Stomach smooth muscle (tissue), 2 donors: ENCODE data around the gene GLI1.
"Not testable (repeated sequence)": the region's sequence is repeated elsewhere in the genome, so short reads cannot be mapped to it uniquely, and the experiment has no call there.

ENCODE experiments used
- H3K27ac ChIP-seq: one replicate; pipeline ENCODE4 v1.7.0; 2013; ENCODE audit warnings: mild to moderate bottlenecking, low read length, inconsistent platforms
- H3K27me3 ChIP-seq, 2 donors: one replicate each; pipeline ENCODE4 v1.7.0; 2013; ENCODE audit warnings: low read length in 2 of 2; ENCODE audit not compliant: insufficient read depth in 2 of 2, control insufficient read depth in 1 of 2
- H3K36me3 ChIP-seq, 2 donors: one replicate each; pipeline ENCODE4 v1.7.0; 2013; ENCODE audit warnings: low read length in 2 of 2; ENCODE audit not compliant: control insufficient read depth in 2 of 2, insufficient read depth in 2 of 2
- H3K4me1 ChIP-seq: one replicate; pipeline ENCODE4 v1.7.0; 2013; ENCODE audit warnings: low read length; ENCODE audit not compliant: control insufficient read depth, insufficient read depth
- H3K4me3 ChIP-seq, 2 donors: one replicate each; pipeline ENCODE4 v1.7.0; 2013; ENCODE audit warnings: low read length in 2 of 2
- H3K9ac ChIP-seq, 2 donors: one replicate each; pipeline ENCODE4 v1.7.0; 2013; ENCODE audit warnings: low read length in 2 of 2, mild to moderate bottlenecking in 1 of 2
- H3K9me3 ChIP-seq, 2 donors: one replicate each; pipeline ENCODE4 v1.7.0; 2013; ENCODE audit warnings: low read length in 2 of 2; ENCODE audit not compliant: control insufficient read depth in 2 of 2
- donor health status: healthy.
- donor health status: Pancreatic carcinoma.

The GLI1 gene

GRCh38 chr12:57498571-57498970 lies 39.0 kb downstream of the GLI1 start:
- Histone ChIP-seq H3K27me3 (no peaks in the 10 kb centered on the region), H3K4me1 (no peaks in the 10 kb centered on the region), H3K36me3 (peaks cover 35 to 37% of the 10 kb centered on the region in 2 donors), H3K27ac (no peak overlapping the region), H3K9ac (no peak overlapping the region), H3K4me3 (no peak overlapping the region), H3K9me3 (no peaks in the 10 kb centered on the region)

GRCh38 chr12:57500213-57500612 lies 40.6 kb downstream of the GLI1 start:
- no peaks in the 10 kb centered on the region for H3K27me3 ChIP-seq
- H3K9me3 ChIP-seq, result no peaks in the 10 kb centered on the region
- no peak overlapping the region for H3K9ac ChIP-seq
- peaks cover 44 to 47% of the 10 kb centered on the region in 2 donors for H3K36me3 ChIP-seq
- no peak overlapping the region for H3K4me3 ChIP-seq
- no peak overlapping the region for H3K27ac ChIP-seq
- no peaks in the 10 kb centered on the region for H3K4me1 ChIP-seq

- H3K9ac ChIP-seq, H3K9me3 ChIP-seq, H3K27ac ChIP-seq, H3K4me3 ChIP-seq, H3K4me1 ChIP-seq, H3K27me3 ChIP-seq: not testable (repeated sequence)
- H3K36me3 ChIP-seq, result peaks cover 46 to 55% of the 10 kb centered on the region in 2 donors
Measured at GRCh38 chr12:57502311-57502969, 42.9 kb downstream of the GLI1 start.

GRCh38 chr12:57506541-57506940 lies 47.0 kb downstream of the GLI1 start:
- H3K4me3 ChIP-seq, H3K27ac ChIP-seq, H3K9ac ChIP-seq, H3K27me3 ChIP-seq, H3K4me1 ChIP-seq, H3K9me3 ChIP-seq: not testable (repeated sequence)
- H3K36me3 ChIP-seq, result peaks cover 22 to 34% of the 10 kb centered on the region in 2 donors

GRCh38 chr12:57507796-57508195 lies 48.2 kb downstream of the GLI1 start:
- H3K9me3 ChIP-seq, H3K4me1 ChIP-seq, H3K4me3 ChIP-seq, H3K27me3 ChIP-seq, H3K27ac ChIP-seq, H3K9ac ChIP-seq: not testable (repeated sequence)
- H3K36me3 ChIP-seq, result peaks cover 28 to 43% of the 10 kb centered on the region in 2 donors

- Histone ChIP-seq H3K9me3 (no peaks in the 10 kb centered on the region), H3K27me3 (no peaks in the 10 kb centered on the region), H3K27ac (no peak overlapping the region), H3K4me3 (no peak overlapping the region), H3K36me3 (peaks cover 40 to 49% of the 10 kb centered on the region in 2 donors), H3K9ac (no peak overlapping the region), H3K4me1 (no peaks in the 10 kb centered on the region)
Measured at GRCh38 chr12:57511161-57511560, 51.6 kb downstream of the GLI1 start.

GRCh38 chr12:57511588-57512325 lies 52.2 kb downstream of the GLI1 start:
- no peak overlapping the region for H3K9ac ChIP-seq
- H3K36me3 ChIP-seq, result peaks cover 43 to 50% of the 10 kb centered on the region in 2 donors
- no peaks in the 10 kb centered on the region for H3K9me3 ChIP-seq
- H3K4me1 ChIP-seq, result no peaks in the 10 kb centered on the region
- H3K27me3 ChIP-seq, result no peaks in the 10 kb centered on the region
- H3K27ac ChIP-seq, result no peak overlapping the region
- H3K4me3 ChIP-seq, result no peak overlapping the region

- Histone ChIP-seq H3K27me3 (no peaks in the 10 kb centered on the region), H3K9ac (no peak overlapping the region), H3K36me3 (peaks cover 48 to 56% of the 10 kb centered on the region in 2 donors), H3K9me3 (no peaks in the 10 kb centered on the region), H3K27ac (no peak overlapping the region), H3K4me3 (no peak overlapping the region), H3K4me1 (peaks cover 8% of the 10 kb centered on the region)
Measured at GRCh38 chr12:57512665-57513064, 53.1 kb downstream of the GLI1 start.

- peaks cover 14% of the 10 kb centered on the region for H3K4me1 ChIP-seq
- no peaks in the 10 kb centered on the region for H3K9me3 ChIP-seq
- no peak overlapping the region for H3K27ac ChIP-seq
- H3K4me3 ChIP-seq, result no peak overlapping the region
- peaks cover 48 to 56% of the 10 kb centered on the region in 2 donors for H3K36me3 ChIP-seq
- H3K27me3 ChIP-seq, result no peaks in the 10 kb centered on the region
- no peak overlapping the region for H3K9ac ChIP-seq
Measured at GRCh38 chr12:57513266-57513665, 53.7 kb downstream of the GLI1 start.

GRCh38 chr12:57513677-57514076 lies 54.1 kb downstream of the GLI1 start:
- H3K4me1 ChIP-seq, result peaks cover 18% of the 10 kb centered on the region
- H3K4me3 ChIP-seq, H3K27ac ChIP-seq: not testable (repeated sequence)

GRCh38 chr12:57514246-57514645 lies 54.7 kb downstream of the GLI1 start:
- not testable (repeated sequence) for H3K9me3 ChIP-seq, H3K9ac ChIP-seq, H3K27me3 ChIP-seq, H3K4me3 ChIP-seq, H3K27ac ChIP-seq
- H3K4me1 ChIP-seq, result peaks cover 24% of the 10 kb centered on the region
- H3K36me3 ChIP-seq, result peaks cover 48 to 56% of the 10 kb centered on the region in 2 donors

More at GRCh38 chr12:57513677-57514076, 54.1 kb downstream of the GLI1 start:
- not testable (repeated sequence) for H3K27me3 ChIP-seq, H3K9ac ChIP-seq, H3K9me3 ChIP-seq
- peaks cover 48 to 56% of the 10 kb centered on the region in 2 donors for H3K36me3 ChIP-seq
